IMR-90 (cell line): Measurements from ENCODE around the gene HDAC8. TPM values are rescaled to one million over a fixed set of nuclear protein-coding genes. Genes with fewer than 3 reads are reported as not detected.

Source experiments
- ATAC-seq: fragments of 200-7000 bp; cut with Tn5 transposase; 2 replicates; pipeline ENCODE4 v1.9.1; 2020; ENCODE audit warnings: low read depth, mild to moderate bottlenecking, moderate library complexity
- BruUV-seq: library from RNA; stranded (reverse); fragments of 400-500 nt; replicated peaks from 2 replicates; lab custom pipeline; 2021; lab: Mats Ljungman, UMichigan
- CTCF ChIA-PET: fragments of 300-600 bp; formaldehyde crosslinking; extraction: SDS; loops from one replicate; lab custom pipeline; 2021; ENCODE audit warnings: antibody characterized with exemption; lab: Yijun Ruan, JAX
- POLR2A ChIA-PET: fragments of 300-600 bp; sonication (Branson Sonifier 250); formaldehyde crosslinking; loops from one replicate; lab custom pipeline; 2022; ENCODE audit warnings: antibody characterized with exemption; ENCODE audit not compliant: unreplicated experiment; lab: Charles Lee
- DNase-seq: peaks from one replicate; pipeline ENCODE4 v3.0.0; 2013
- H2AFZ ChIP-seq: replicated peaks from 2 replicates; pipeline ENCODE3; 2013; ENCODE audit warnings: low read length, mild to moderate bottlenecking; ENCODE audit not compliant: poor library complexity
- H2AK5ac ChIP-seq: 2 replicates; pipeline ENCODE4 v1.6.1; 2013; ENCODE audit warnings: low read depth, low read length, inconsistent platforms
- H2AK9ac ChIP-seq: replicated peaks from 2 replicates; pipeline ENCODE3; 2013; ENCODE audit warnings: mild to moderate bottlenecking, low read depth, low read length, moderate library complexity; ENCODE audit not compliant: poor library complexity
- H2BK120ac ChIP-seq: 2 replicates; pipeline ENCODE4 v1.6.1; 2013; ENCODE audit warnings: low read depth, low read length, inconsistent platforms
- H2BK15ac ChIP-seq: 3 replicates; pipeline ENCODE4 v1.6.1; 2013; ENCODE audit warnings: low read depth, low read length, inconsistent platforms
- H2BK20ac ChIP-seq: 2 replicates; pipeline ENCODE4 v1.6.1; 2013; ENCODE audit warnings: low read depth, mild to moderate bottlenecking, inconsistent platforms, low read length, moderate library complexity
- H2BK5ac ChIP-seq: 2 replicates; pipeline ENCODE4 v1.6.1; 2013; ENCODE audit warnings: mild to moderate bottlenecking, low read depth, low read length, inconsistent platforms; ENCODE audit not compliant: poor library complexity, severe bottlenecking
- H3K14ac ChIP-seq: replicated peaks from 2 replicates; pipeline ENCODE4 v1.6.1; 2013; ENCODE audit warnings: low read depth, low read length, inconsistent platforms
- H3K18ac ChIP-seq: 2 replicates; pipeline ENCODE4 v1.6.1; 2013; ENCODE audit warnings: low read depth, low read length, control low read depth
- H3K23ac ChIP-seq: 2 replicates; pipeline ENCODE4 v1.6.1; 2013; ENCODE audit warnings: low read depth, low read length, inconsistent platforms
- H3K27ac ChIP-seq: 2 replicates; pipeline ENCODE4 v1.5.1; 2013; ENCODE audit warnings: mild to moderate bottlenecking, control low read depth, low read length; ENCODE audit not compliant: insufficient read depth
- H3K27me3 ChIP-seq: 2 replicates; pipeline ENCODE4 v1.6.1; 2013; ENCODE audit warnings: low read length; ENCODE audit not compliant: control insufficient read depth, insufficient read depth
- H3K36me3 ChIP-seq: 2 replicates; pipeline ENCODE4 v1.6.1; 2013; ENCODE audit warnings: low read length, mixed read lengths; ENCODE audit not compliant: control insufficient read depth, insufficient read depth
- H3K4ac ChIP-seq: 2 replicates; pipeline ENCODE4 v1.6.1; 2013; ENCODE audit warnings: low read depth, low read length, inconsistent platforms
- H3K4me1 ChIP-seq: 2 replicates; pipeline ENCODE4 v1.6.1; 2013; ENCODE audit warnings: low read length, mixed read lengths; ENCODE audit not compliant: control insufficient read depth, insufficient read depth
- H3K4me2 ChIP-seq: 2 replicates; pipeline ENCODE4 v1.6.1; 2013; ENCODE audit warnings: low read depth, mild to moderate bottlenecking, control low read depth, low read length, moderate library complexity
- H3K4me3 ChIP-seq: 2 replicates; pipeline ENCODE4 v1.5.1; 2013; ENCODE audit warnings: low read depth, mild to moderate bottlenecking, control low read depth, low read length, moderate library complexity; ENCODE audit not compliant: insufficient read depth
- H3K56ac ChIP-seq: 2 replicates; pipeline ENCODE4 v1.6.1; 2013; ENCODE audit warnings: low read length, inconsistent platforms; ENCODE audit not compliant: insufficient read depth; ENCODE audit errors: extremely low read depth
- H3K79me1 ChIP-seq, 2 experiments: 2 replicates each; pipeline ENCODE4 v1.6.1; 2013; ENCODE audit warnings: low read length in 2 of 2, inconsistent platforms in 1 of 2, low read depth in 1 of 2
- H3K9ac ChIP-seq: 2 replicates; pipeline ENCODE4 v1.6.1; 2013; ENCODE audit warnings: low read depth, low read length, control low read depth
- H3K9me1 ChIP-seq: 2 replicates; pipeline ENCODE4 v1.6.1; 2013; ENCODE audit warnings: low read length, inconsistent platforms; ENCODE audit not compliant: insufficient read depth
- H3K9me3 ChIP-seq: 2 replicates; pipeline ENCODE4 v1.6.1; 2013; ENCODE audit warnings: low read length; ENCODE audit not compliant: control insufficient read depth, insufficient read depth
- H4K20me1 ChIP-seq: 2 replicates; pipeline ENCODE4 v1.6.1; 2013; ENCODE audit warnings: low read length, inconsistent platforms; ENCODE audit not compliant: insufficient read depth
- H4K5ac ChIP-seq: 2 replicates; pipeline ENCODE4 v1.6.1; 2013; ENCODE audit warnings: mild to moderate bottlenecking, low read depth, low read length, control low read depth
- H4K8ac ChIP-seq, 2 experiments: 2 replicates each; pipeline ENCODE4 v1.6.1; 2013; ENCODE audit warnings: low read depth in 2 of 2, low read length in 2 of 2, control low read depth in 1 of 2, inconsistent platforms in 1 of 2
- H4K91ac ChIP-seq: 2 replicates; pipeline ENCODE4 v1.6.1; 2013; ENCODE audit warnings: low read depth, low read length, inconsistent platforms; ENCODE audit not compliant: insufficient read depth
- BHLHE40 ChIP-seq: fragments of 150-350 bp; IDR thresholded peaks from 2 replicates; pipeline ENCODE4 v1.6.1; 2016; ENCODE audit warnings: mild to moderate bottlenecking, low read depth, low read length
- CEBPB ChIP-seq: IDR thresholded peaks from 2 replicates; pipeline ENCODE4 v1.6.1; 2012; ENCODE audit warnings: low read depth, low read length, improper control_type of control experiment
- CHD1 ChIP-seq: IDR thresholded peaks from 2 replicates; pipeline ENCODE4 v1.6.1; 2012; ENCODE audit warnings: low read depth, low read length, improper control_type of control experiment
- CTCF ChIP-seq: conservative IDR thresholded peaks from 2 replicates; pipeline ENCODE4 v1.5.1; 2012; ENCODE audit warnings: mild to moderate bottlenecking, low read depth, low read length, improper control_type of control experiment
- ELK1 ChIP-seq: fragments of 150-350 bp; IDR thresholded peaks from 2 replicates; pipeline ENCODE4 v1.6.1; 2016; ENCODE audit warnings: low read depth, mild to moderate bottlenecking, low read length, moderate library complexity, borderline replicate concordance
- FOS ChIP-seq: fragments of 150-350 bp; IDR thresholded peaks from 2 replicates; pipeline ENCODE4 v1.6.1; 2016; ENCODE audit warnings: low read depth, low read length
- MAFK ChIP-seq: IDR thresholded peaks from 2 replicates; pipeline ENCODE4 v1.6.1; 2012; ENCODE audit warnings: low read depth, low read length, improper control_type of control experiment
- MAZ ChIP-seq: IDR thresholded peaks from 2 replicates; pipeline ENCODE4 v1.6.1; 2012; ENCODE audit warnings: low read depth, mild to moderate bottlenecking, low read length, improper control_type of control experiment, moderate library complexity, borderline replicate concordance
- MXI1 ChIP-seq: IDR thresholded peaks from 2 replicates; pipeline ENCODE4 v1.6.1; 2012; ENCODE audit warnings: low read depth, mild to moderate bottlenecking, low read length, moderate library complexity, borderline replicate concordance
- NFE2L2 ChIP-seq: fragments of 150-350 bp; IDR thresholded peaks from 2 replicates; pipeline ENCODE4 v1.6.1; 2016; ENCODE audit warnings: low read depth, mild to moderate bottlenecking, low read length
- POLR2A ChIP-seq: IDR thresholded peaks from 2 replicates; pipeline ENCODE4 v1.6.1; 2012; ENCODE audit warnings: mild to moderate bottlenecking, low read depth, low read length
- RAD21 ChIP-seq: IDR thresholded peaks from 2 replicates; pipeline ENCODE4 v1.6.1; 2012; ENCODE audit warnings: low read length, improper control_type of control experiment
- RCOR1 ChIP-seq: IDR thresholded peaks from 2 replicates; pipeline ENCODE4 v1.6.1; 2012; ENCODE audit warnings: mild to moderate bottlenecking, low read length, improper control_type of control experiment; ENCODE audit not compliant: insufficient replicate concordance
- RFX5 ChIP-seq: IDR thresholded peaks from 2 replicates; pipeline ENCODE4 v1.8.0; 2012; ENCODE audit warnings: low read depth, mild to moderate bottlenecking, low read length, moderate library complexity
- SMC3 ChIP-seq: fragments of 150-350 bp; IDR thresholded peaks from 2 replicates; pipeline ENCODE4 v1.6.1; 2016; ENCODE audit warnings: low read depth, mild to moderate bottlenecking, antibody characterized with exemption, low read length, moderate library complexity
- USF2 ChIP-seq: fragments of 150-350 bp; IDR thresholded peaks from 2 replicates; pipeline ENCODE4 v1.6.1; 2017; ENCODE audit warnings: mild to moderate bottlenecking, antibody characterized with exemption, low read length, low read depth
- WGBS, 2 experiments: methylation state at CpG; one replicate each; pipeline versions ENCODE4 v1.1.5 to v1.1.7; 2013; ENCODE audit warnings: missing lambda C conversion rate in 2 of 2; ENCODE audit not compliant: insufficient read length in 1 of 2; ENCODE audit errors: extremely low coverage in 2 of 2; 5-methylcytosine and 5-hydroxymethylcytosine counted together
- dilution Hi-C: fragments of 300-500 bp; cut with HindIII; formaldehyde crosslinking; loops from one replicate; pipeline ENCODE4 v1.14.3; 2018; ENCODE audit warnings: low sequenced_read_pairs; ENCODE audit not compliant: unreplicated experiment
- in situ Hi-C: fragments of 300-500 bp; cut with MboI; formaldehyde crosslinking; loops from 3 replicates; pipeline ENCODE4 v1.14.3; 2019; ENCODE audit warnings: low sequenced_read_pairs, inconsistent platforms, mixed read lengths
- intact Hi-C: fragments of 100-400 bp; cut with micrococcal nuclease; formaldehyde crosslinking; loops from 2 replicates; pipeline ENCODE4 v1.10.0; 2022
- polyA plus RNA-seq, 3 experiments: library from polyadenylated mRNA; depleted of rRNA; stranded (reverse); fragments of >200 nt; gene quantifications; 2 replicates each; pipeline ENCODE4 v1.2.3, GENCODE V29; 2012; ENCODE audit warnings: low replicate concordance in 1 of 3
- total RNA-seq: library from RNA; depleted of rRNA; stranded (reverse); fragments of >200 nt; gene quantifications from 2 replicates; pipeline ENCODE4 v1.2.3, GENCODE V29; 2012

HDAC8 gene
- total and polyA plus RNA-seq, 2 of the 4 experiments (the other 2 are of a cell fraction), result 16.1 to 28.5 TPM

GRCh38 chrX:72347366-72347765 is 225.3 kb downstream of the HDAC8 start:
- no CpG with 5 or more reads among the region's 2 CpGs for WGBS, 2 experiments
- H3K4me2 ChIP-seq, result no peak overlapping the region
- DNase-seq (no peak), ATAC-seq (no peak)
- H2BK20ac ChIP-seq, result no peak overlapping the region
- H2BK5ac ChIP-seq, result no peak overlapping the region
- in situ Hi-C loops (no loop called here), dilution Hi-C loops (no loop called here), intact Hi-C loops (no loop called here)
- no peak overlapping the region for H3K56ac ChIP-seq
- TF ChIP-seq POLR2A (no peak), CHD1 (no peak), RAD21 (no peak), BHLHE40 (no peak), MXI1 (no peak), FOS (no peak), ELK1 (no peak), MAZ (no peak), MAFK (no peak), NFE2L2 (no peak), USF2 (no peak), CEBPB (no peak), SMC3 (no peak), CTCF (no peak), RCOR1 (no peak), RFX5 (no peak)
- H3K9me3 ChIP-seq, result no peaks in the 10 kb centered on the region
- H4K91ac ChIP-seq, result no peak overlapping the region
- H2AK9ac ChIP-seq, result no peak overlapping the region
- H4K8ac ChIP-seq, result no peak overlapping the region
- H4K20me1 ChIP-seq, result no peaks in the 10 kb centered on the region
- no peak overlapping the region for H3K4me3 ChIP-seq
- H3K9ac ChIP-seq, result no peak overlapping the region
- H3K27me3 ChIP-seq, result peaks cover 12% of the 10 kb centered on the region
- H3K4ac ChIP-seq, result no peak overlapping the region
- no peak overlapping the region for H2AK5ac ChIP-seq
- H3K23ac ChIP-seq, result no peak overlapping the region
- H3K36me3 ChIP-seq, result peaks cover 3% of the 10 kb centered on the region
- BruUV-seq, result no TSS peak
- ChIA-PET CTCF (no interaction called here), POLR2A (no interaction called here)
- peaks cover 2% of the 10 kb centered on the region; the same call in 1 of the 2 replicates for H3K9me1 ChIP-seq
- no peak overlapping the region for H2BK15ac ChIP-seq
- H3K4me1 ChIP-seq, result peaks cover 3% of the 10 kb centered on the region
- H3K27ac ChIP-seq, result no peak overlapping the region
- no peak overlapping the region for H3K14ac ChIP-seq
- no peak overlapping the region for H4K5ac ChIP-seq
- H3K18ac ChIP-seq, result no peak overlapping the region
- H2BK120ac ChIP-seq, result no peak overlapping the region
- H2AFZ ChIP-seq, result no peak overlapping the region
- no peaks in the 10 kb centered on the region for H3K79me1 ChIP-seq
